ENCODE measurements around the gene DNMT1.

Gene DNMT1

DNA sequence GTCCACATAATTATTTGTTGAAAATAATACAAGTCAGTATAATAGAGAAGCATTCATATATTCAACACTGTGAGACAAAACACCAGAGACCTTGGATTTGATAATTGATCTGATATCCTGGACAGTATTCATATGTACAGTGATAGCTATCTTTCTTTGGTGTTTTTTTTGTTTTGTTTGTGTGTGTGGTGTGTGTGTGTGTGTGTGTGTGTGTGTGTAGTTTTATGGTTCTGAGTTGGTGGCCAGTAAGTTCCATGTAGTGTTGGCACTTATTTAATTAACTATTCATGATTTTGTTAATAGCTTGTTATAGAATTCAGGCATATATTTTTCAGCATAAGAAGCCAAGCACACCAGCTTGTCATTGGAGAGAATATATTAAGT, 90.6 kb downstream of the DNMT1 start:
- H3K4me3 ChIP-seq (ENCODE audit: low read depth, low read length) = no peak overlapping the region
- TF ChIP-seq, protein P1, sequence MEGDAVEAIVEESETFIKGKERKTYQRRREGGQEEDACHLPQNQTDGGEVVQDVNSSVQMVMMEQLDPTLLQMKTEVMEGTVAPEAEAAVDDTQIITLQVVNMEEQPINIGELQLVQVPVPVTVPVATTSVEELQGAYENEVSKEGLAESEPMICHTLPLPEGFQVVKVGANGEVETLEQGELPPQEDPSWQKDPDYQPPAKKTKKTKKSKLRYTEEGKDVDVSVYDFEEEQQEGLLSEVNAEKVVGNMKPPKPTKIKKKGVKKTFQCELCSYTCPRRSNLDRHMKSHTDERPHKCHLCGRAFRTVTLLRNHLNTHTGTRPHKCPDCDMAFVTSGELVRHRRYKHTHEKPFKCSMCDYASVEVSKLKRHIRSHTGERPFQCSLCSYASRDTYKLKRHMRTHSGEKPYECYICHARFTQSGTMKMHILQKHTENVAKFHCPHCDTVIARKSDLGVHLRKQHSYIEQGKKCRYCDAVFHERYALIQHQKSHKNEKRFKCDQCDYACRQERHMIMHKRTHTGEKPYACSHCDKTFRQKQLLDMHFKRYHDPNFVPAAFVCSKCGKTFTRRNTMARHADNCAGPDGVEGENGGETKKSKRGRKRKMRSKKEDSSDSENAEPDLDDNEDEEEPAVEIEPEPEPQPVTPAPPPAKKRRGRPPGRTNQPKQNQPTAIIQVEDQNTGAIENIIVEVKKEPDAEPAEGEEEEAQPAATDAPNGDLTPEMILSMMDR (IDR thresholded peaks at IDR 0.05; ENCODE audit: low read depth, low read length) = no peak

- no peak overlapping the region for H3K4me3 ChIP-seq (ENCODE audit: low read depth, low read length)
Measured at GRCh38 chr19:10102787-10103236, 91.9 kb downstream of the DNMT1 start.

DNA sequence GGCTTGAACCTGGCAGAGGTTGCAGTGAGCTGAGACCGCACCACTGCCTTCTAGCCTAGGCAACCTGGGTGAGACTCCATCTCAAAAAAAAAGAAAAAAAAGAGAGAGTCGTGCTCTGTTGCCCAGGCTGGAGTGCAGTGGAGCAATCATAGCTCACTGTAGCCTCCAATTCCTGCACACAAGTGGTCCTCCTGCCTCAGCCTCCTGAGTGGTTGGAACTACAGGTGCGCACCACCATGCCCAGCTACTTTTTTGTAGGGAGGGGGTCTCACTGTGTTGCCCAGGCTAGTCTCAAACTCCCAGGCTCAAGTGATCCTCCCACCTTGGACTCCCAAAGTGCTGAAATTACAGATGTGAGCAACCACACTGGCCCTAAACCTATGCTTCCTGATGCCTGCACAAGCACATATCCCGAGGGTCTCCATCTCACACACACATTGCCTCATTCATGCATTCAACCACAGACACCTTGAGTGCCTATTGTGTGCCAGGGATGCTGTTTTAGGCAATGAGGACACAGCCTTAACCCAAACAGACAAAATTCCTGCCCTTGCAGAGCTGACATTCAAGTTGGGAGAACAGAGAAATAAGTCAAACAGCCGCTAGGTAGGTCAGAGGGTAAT, 94.5 kb downstream of the DNMT1 start:
- H3K4me3 ChIP-seq (ENCODE audit: low read depth, low read length) = no peak overlapping the region
- TF ChIP-seq, protein P1 (IDR thresholded peaks at IDR 0.05; ENCODE audit: low read depth, low read length) = no peak

More at GRCh38 chr19:10102787-10103236, 91.9 kb downstream of the DNMT1 start:
- TF ChIP-seq, protein P1 (IDR thresholded peaks at IDR 0.05; ENCODE audit: low read depth, low read length) = no peak

GRCh38 chr19:10096615-10096963, 98.2 kb downstream of the DNMT1 start:
- peak overlapping the region; percentile 45 for H3K4me3 ChIP-seq (ENCODE audit: low read depth, low read length)
- TF ChIP-seq, protein P1 (IDR thresholded peaks at IDR 0.05; ENCODE audit: low read depth, low read length) = no peak

GRCh38 chr19:10095948-10096614, 98.7 kb downstream of the DNMT1 start:
- TF ChIP-seq, protein P1 (IDR thresholded peaks at IDR 0.05; ENCODE audit: low read depth, low read length) = no peak
- peak overlapping the region; percentile 45 for H3K4me3 ChIP-seq (ENCODE audit: low read depth, low read length)

GRCh38 chr19:10095622-10095947, 99.2 kb downstream of the DNMT1 start:
- TF ChIP-seq, protein P1 (IDR thresholded peaks at IDR 0.05; ENCODE audit: low read depth, low read length) = no peak
- H3K4me3 ChIP-seq (ENCODE audit: low read depth, low read length) = no peak overlapping the region
